BLaER1 treated with 17β-estradiol and CSF1 and Interleukin-3, amounts not matched to agents 10 nM and 100 nM (cell line): ENCODE measurements around the gene PODN.

Experiments
- H3K27ac ChIP-seq, 11 experiments: shearing (Covaris generic); formaldehyde crosslinking; 2 replicates each; pipeline ENCODE4 v1.8.1; 2022
- H3K27me3 ChIP-seq, 11 experiments: shearing (Covaris generic); formaldehyde crosslinking; 2 replicates each; pipeline ENCODE4 v1.8.1; 2022
- H3K36me3 ChIP-seq, 11 experiments: shearing (Covaris generic); formaldehyde crosslinking; 2 replicates each; pipeline ENCODE4 v1.8.1; 2022
- H3K4me1 ChIP-seq, 10 experiments: shearing (Covaris generic); formaldehyde crosslinking; 2 replicates each; pipeline ENCODE4 v1.8.1; 2022
- H3K4me2 ChIP-seq, 11 experiments: shearing (Covaris generic); formaldehyde crosslinking; 2 replicates each; pipeline ENCODE4 v1.8.1; 2022
- H3K4me3 ChIP-seq, 10 experiments: shearing (Covaris generic); formaldehyde crosslinking; 2 replicates each; pipeline ENCODE4 v1.8.1; 2022
- H3K9ac ChIP-seq, 11 experiments: shearing (Covaris generic); formaldehyde crosslinking; 2 replicates each; pipeline ENCODE4 v1.8.1; 2022
- H3K9me3 ChIP-seq, 11 experiments: shearing (Covaris generic); formaldehyde crosslinking; replicated peaks in 1 of 11; 2 replicates each; pipeline ENCODE4 v1.8.1; 2022
- H4K20me1 ChIP-seq, 11 experiments: shearing (Covaris generic); formaldehyde crosslinking; 2 replicates each; pipeline ENCODE4 v1.8.1; 2022
- Cebpa-rat ChIP-seq, 11 experiments: shearing (Covaris generic); IDR thresholded peaks; 2 replicates each; pipeline ENCODE4 v1.8.1; 2022

Gene PODN

GRCh38 chr1:53025034-53025768 is 36.8 kb upstream of the PODN start:
- H3K27me3 ChIP-seq: no peaks in the 10 kb centered on the region
- no peak overlapping the region for H3K4me3 ChIP-seq
- no peak overlapping the region for H3K4me2 ChIP-seq
- no peak overlapping the region for H3K9ac ChIP-seq
- peaks cover 0 to 52% (median 14%) of the 10 kb centered on the region in 11 experiments; a peak in 12 of 22 replicates for H4K20me1 ChIP-seq
- TF ChIP-seq Cebpa-rat (IDR thresholded peaks at IDR 0.05): no peak
- H3K27ac ChIP-seq: no peak overlapping the region
- H3K4me1 ChIP-seq: no peaks in the 10 kb centered on the region
- no peaks in the 10 kb centered on the region for H3K9me3 ChIP-seq
- H3K36me3 ChIP-seq: peaks cover 12 to 44% (median 30%) of the 10 kb centered on the region in 11 experiments

GRCh38 chr1:53025769-53026112 is 36.3 kb upstream of the PODN start:
- Histone ChIP-seq H3K27ac (no peak overlapping the region), H3K36me3 (peaks cover 12 to 48% (median 33%) of the 10 kb centered on the region in 11 experiments), H3K9me3 (no peaks in the 10 kb centered on the region), H4K20me1 (peaks cover 0 to 52% (median 14%) of the 10 kb centered on the region in 11 experiments; a peak in 12 of 22 replicates), H3K9ac (no peak overlapping the region), H3K4me3 (no peak overlapping the region), H3K4me1 (no peaks in the 10 kb centered on the region), H3K4me2 (no peak overlapping the region), H3K27me3 (no peaks in the 10 kb centered on the region)
- TF ChIP-seq Cebpa-rat (IDR thresholded peaks at IDR 0.05): no peak

GRCh38 chr1:53026254-53026653 is 35.8 kb upstream of the PODN start:
- Histone ChIP-seq H3K4me3 (no peak overlapping the region), H3K9ac (no peak overlapping the region), H3K4me2 (no peak overlapping the region), H3K4me1 (no peaks in the 10 kb centered on the region), H3K27ac (no peak overlapping the region), H4K20me1 (peaks cover 0 to 52% (median 14%) of the 10 kb centered on the region in 11 experiments; a peak in 12 of 22 replicates), H3K27me3 (no peaks in the 10 kb centered on the region), H3K36me3 (peaks cover 15 to 49% (median 34%) of the 10 kb centered on the region in 11 experiments), H3K9me3 (no peaks in the 10 kb centered on the region)
- no peak for TF ChIP-seq Cebpa-rat (IDR thresholded peaks at IDR 0.05)

- no peak overlapping the region for H3K4me2 ChIP-seq
- peaks cover 0 to 16% (median 0%) of the 10 kb centered on the region in 11 experiments; a peak in 6 of 22 replicates for H4K20me1 ChIP-seq
- no peaks in the 10 kb centered on the region for H3K9me3 ChIP-seq
- no peak overlapping the region for H3K9ac ChIP-seq
- no peak for TF ChIP-seq Cebpa-rat (IDR thresholded peaks at IDR 0.05)
- no peak overlapping the region for H3K27ac ChIP-seq
- H3K27me3 ChIP-seq: no peaks in the 10 kb centered on the region
- H3K4me3 ChIP-seq: no peak overlapping the region
- H3K4me1 ChIP-seq: peaks cover 0 to 10% (median 0%) of the 10 kb centered on the region in 10 experiments; a peak in 3 of 20 replicates
- peaks cover 29 to 70% (median 55%) of the 10 kb centered on the region in 11 experiments for H3K36me3 ChIP-seq
These were observed 30.3 kb upstream of the PODN start for GRCh38 chr1:53031732-53032131.

- Histone ChIP-seq H3K9me3 (no peaks in the 10 kb centered on the region), H3K4me1 (peaks cover 0 to 10% (median 0%) of the 10 kb centered on the region in 10 experiments; a peak in 3 of 20 replicates), H3K9ac (no peak overlapping the region), H3K36me3 (peaks cover 32 to 65% (median 54%) of the 10 kb centered on the region in 11 experiments), H3K27ac (no peak overlapping the region), H4K20me1 (peaks cover 0 to 8% (median 0%) of the 10 kb centered on the region in 11 experiments; a peak in 3 of 22 replicates), H3K4me3 (no peak overlapping the region), H3K4me2 (no peak overlapping the region), H3K27me3 (no peaks in the 10 kb centered on the region)
- TF ChIP-seq Cebpa-rat (IDR thresholded peaks at IDR 0.05): no peak
These were observed 24.9 kb upstream of the PODN start for GRCh38 chr1:53037159-53037558.

GRCh38 chr1:53038566-53038965 is 23.4 kb upstream of the PODN start:
- Histone ChIP-seq H3K9ac (no peak overlapping the region), H3K9me3 (no peaks in the 10 kb centered on the region)

GRCh38 chr1:53043271-53043670 is 18.7 kb upstream of the PODN start:
- Histone ChIP-seq H3K4me1 (peaks cover 0 to 15% (median 0%) of the 10 kb centered on the region in 10 experiments; a peak in 7 of 20 replicates), H3K27me3 (no peaks in the 10 kb centered on the region), H3K4me3 (no peak overlapping the region), H3K27ac (no peak overlapping the region), H3K36me3 (peaks cover 42 to 100% (median 54%) of the 10 kb centered on the region in 11 experiments), H3K9ac (no peak overlapping the region), H4K20me1 (peaks cover 0 to 7% (median 0%) of the 10 kb centered on the region in 11 experiments; a peak in 2 of 22 replicates), H3K9me3 (no peaks in the 10 kb centered on the region), H3K4me2 (no peak overlapping the region)
- TF ChIP-seq Cebpa-rat (IDR thresholded peaks at IDR 0.05): no peak

More at GRCh38 chr1:53038566-53038965, 23.4 kb upstream of the PODN start:
- Histone ChIP-seq H4K20me1 (peaks cover 0 to 11% (median 0%) of the 10 kb centered on the region in 11 experiments; a peak in 2 of 22 replicates), H3K27me3 (no peaks in the 10 kb centered on the region), H3K4me3 (no peak overlapping the region), H3K36me3 (peaks cover 27 to 67% (median 43%) of the 10 kb centered on the region in 11 experiments), H3K27ac (no peak overlapping the region), H3K4me2 (no peak overlapping the region), H3K4me1 (peaks cover 0 to 8% (median 0%) of the 10 kb centered on the region in 10 experiments; a peak in 3 of 20 replicates)
- no peak for TF ChIP-seq Cebpa-rat (IDR thresholded peaks at IDR 0.05)

- Histone ChIP-seq H3K4me1 (peaks cover 0 to 15% (median 0%) of the 10 kb centered on the region in 10 experiments; a peak in 7 of 20 replicates), H3K9me3 (no peaks in the 10 kb centered on the region), H3K4me3 (no peak overlapping the region), H4K20me1 (peaks cover 0 to 7% (median 0%) of the 10 kb centered on the region in 11 experiments; a peak in 2 of 22 replicates), H3K9ac (no peak overlapping the region), H3K27ac (no peak overlapping the region), H3K27me3 (no peaks in the 10 kb centered on the region), H3K4me2 (no peak overlapping the region), H3K36me3 (peaks cover 36 to 100% (median 54%) of the 10 kb centered on the region in 11 experiments)
- TF ChIP-seq Cebpa-rat (IDR thresholded peaks at IDR 0.05): no peak
These were observed 17.1 kb upstream of the PODN start for GRCh38 chr1:53044926-53045325.

- Histone ChIP-seq H3K4me2 (peak overlapping the region in 2 of 11 experiments; percentile 5 to 35; a peak in 2 of 22 replicates), H3K27me3 (no peaks in the 10 kb centered on the region), H4K20me1 (peaks cover 0 to 5% (median 0%) of the 10 kb centered on the region in 11 experiments; a peak in 2 of 22 replicates), H3K9me3 (no peaks in the 10 kb centered on the region), H3K27ac (no peak overlapping the region), H3K36me3 (peaks cover 38 to 98% (median 59%) of the 10 kb centered on the region in 11 experiments), H3K4me1 (peaks cover 0 to 15% (median 0%) of the 10 kb centered on the region in 10 experiments; a peak in 7 of 20 replicates), H3K4me3 (no peak overlapping the region), H3K9ac (no peak overlapping the region)
- TF ChIP-seq Cebpa-rat (IDR thresholded peaks at IDR 0.05): no peak
These were observed 15.1 kb upstream of the PODN start for GRCh38 chr1:53046930-53047329.
